Lower leg skin (tissue), 3 donors: ENCODE data around the gene WDHD1.

Experiments used
- POLR2A ChIP-seq, 2 donors: fragments of 450-650 bp; IDR thresholded peaks; one replicate each; pipeline ENCODE4 v1.6.1; 2016 to 2017; ENCODE audit warnings: antibody characterized with exemption in 2 of 2, mild to moderate bottlenecking in 1 of 2, moderate library complexity in 1 of 2
- TF ChIP-seq, protein P1 (sequence below), 3 donors: fragments of 450-650 bp; IDR thresholded peaks; one replicate each; pipeline ENCODE4 v1.5.1; 2016; ENCODE audit warnings: antibody characterized with exemption in 3 of 3, mild to moderate bottlenecking in 3 of 3, moderate library complexity in 2 of 3

DNA sequence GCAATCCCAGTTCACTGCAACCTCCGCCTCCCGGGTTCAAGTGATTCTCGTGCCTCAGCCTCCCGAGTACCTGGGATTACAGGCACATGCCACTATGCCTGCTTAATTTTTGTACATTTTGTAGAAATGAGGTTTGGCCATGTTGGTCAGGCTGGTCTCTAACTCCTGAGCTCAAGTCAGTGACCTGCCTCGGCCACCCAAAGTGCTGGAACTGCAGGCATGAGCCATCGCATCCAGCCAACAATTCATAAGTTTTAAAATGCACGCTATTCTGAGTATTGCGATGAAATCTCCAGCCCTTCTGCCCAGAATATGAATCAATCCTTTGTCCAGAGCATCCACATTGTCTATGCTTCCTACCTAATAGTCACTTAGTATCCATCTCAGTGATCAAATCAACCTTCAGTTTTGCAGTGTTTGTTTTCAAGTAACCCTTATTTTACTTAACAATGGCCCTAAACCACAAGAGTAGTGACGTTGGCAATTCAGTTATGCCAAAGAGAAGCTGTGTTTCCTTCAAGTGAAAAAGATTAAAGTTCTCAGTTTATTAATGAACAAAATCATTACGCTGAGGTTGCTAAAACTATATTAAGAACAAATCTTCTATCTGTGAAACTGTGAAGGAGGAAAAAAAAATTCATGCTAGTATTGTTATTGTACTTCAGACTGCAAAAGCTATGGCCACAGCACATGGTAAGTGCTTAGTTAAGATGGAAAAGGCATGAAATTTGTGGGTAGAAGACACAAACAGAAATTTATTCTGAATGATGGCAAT is 135.2 kb downstream of the WDHD1 start:
- TF ChIP-seq, protein P1, sequence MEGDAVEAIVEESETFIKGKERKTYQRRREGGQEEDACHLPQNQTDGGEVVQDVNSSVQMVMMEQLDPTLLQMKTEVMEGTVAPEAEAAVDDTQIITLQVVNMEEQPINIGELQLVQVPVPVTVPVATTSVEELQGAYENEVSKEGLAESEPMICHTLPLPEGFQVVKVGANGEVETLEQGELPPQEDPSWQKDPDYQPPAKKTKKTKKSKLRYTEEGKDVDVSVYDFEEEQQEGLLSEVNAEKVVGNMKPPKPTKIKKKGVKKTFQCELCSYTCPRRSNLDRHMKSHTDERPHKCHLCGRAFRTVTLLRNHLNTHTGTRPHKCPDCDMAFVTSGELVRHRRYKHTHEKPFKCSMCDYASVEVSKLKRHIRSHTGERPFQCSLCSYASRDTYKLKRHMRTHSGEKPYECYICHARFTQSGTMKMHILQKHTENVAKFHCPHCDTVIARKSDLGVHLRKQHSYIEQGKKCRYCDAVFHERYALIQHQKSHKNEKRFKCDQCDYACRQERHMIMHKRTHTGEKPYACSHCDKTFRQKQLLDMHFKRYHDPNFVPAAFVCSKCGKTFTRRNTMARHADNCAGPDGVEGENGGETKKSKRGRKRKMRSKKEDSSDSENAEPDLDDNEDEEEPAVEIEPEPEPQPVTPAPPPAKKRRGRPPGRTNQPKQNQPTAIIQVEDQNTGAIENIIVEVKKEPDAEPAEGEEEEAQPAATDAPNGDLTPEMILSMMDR (IDR thresholded peaks at IDR 0.05), result no peak
- no peak for TF ChIP-seq POLR2A (IDR thresholded peaks at IDR 0.05)
